Central memory CD8-positive, alpha-beta T cell (primary cell): Measurements from ENCODE around the gene KCNIP4.
"Not testable (repeated sequence)": the region's sequence is repeated elsewhere in the genome, so short reads cannot be mapped to it uniquely, and the experiment has no call there.

ENCODE experiments used
- ATAC-seq: fragments of 150-1000 bp; cut with Tn5 transposase; replicated peaks from 2 replicates; pipeline ENCODE4 v1.10.0; 2022; ENCODE audit warnings: mild to moderate bottlenecking, moderate FRiP score, moderate number of reproducible peaks; ENCODE audit not compliant: poor library complexity, severe bottlenecking; ENCODE audit errors: extremely low read depth
- DNase-seq, 2 donors: peaks; one replicate each; pipeline ENCODE4 v3.0.0; 2021; ENCODE audit warnings: low spot score in 2 of 2
- H3K27ac Mint-ChIP-seq: one replicate; pipeline ENCODE4 v1.8.0; 2022; ENCODE audit warnings: low read depth, mild to moderate bottlenecking, moderate library complexity, mixed read lengths
- H3K27me3 Mint-ChIP-seq: one replicate; pipeline ENCODE4 v1.8.0; 2022; ENCODE audit warnings: mixed read lengths
- H3K36me3 Mint-ChIP-seq: one replicate; pipeline ENCODE4 v1.8.0; 2022; ENCODE audit warnings: mild to moderate bottlenecking, moderate library complexity, mixed read lengths; ENCODE audit not compliant: insufficient read depth
- H3K4me1 Mint-ChIP-seq: one replicate; pipeline ENCODE4 v1.8.0; 2022; ENCODE audit warnings: mixed read lengths
- H3K4me3 Mint-ChIP-seq: one replicate; pipeline ENCODE4 v1.8.0; 2022; ENCODE audit warnings: mild to moderate bottlenecking, moderate library complexity, mixed read lengths
- H3K9me3 Mint-ChIP-seq: one replicate; pipeline ENCODE4 v1.8.0; 2022; ENCODE audit warnings: mixed read lengths

Gene KCNIP4

GRCh38 chr4:20829617-20830357, 1118.8 kb downstream of the KCNIP4 start:
- Mint-ChIP-seq H3K4me3 (no peak overlapping the region), H3K9me3 (peaks cover 17% of the 10 kb centered on the region), H3K27me3 (no peaks in the 10 kb centered on the region), H3K36me3 (no peaks in the 10 kb centered on the region), H3K27ac (no peak overlapping the region), H3K4me1 (no peaks in the 10 kb centered on the region)
- ATAC-seq = no peak
- no peak for DNase-seq

- H3K4me3 Mint-ChIP-seq = no peak overlapping the region
- H3K9me3 Mint-ChIP-seq = peaks cover 28% of the 10 kb centered on the region
- no peaks in the 10 kb centered on the region for H3K36me3 Mint-ChIP-seq
- DNase-seq (no peak), ATAC-seq (no peak)
- no peak overlapping the region for H3K27ac Mint-ChIP-seq
- H3K4me1 Mint-ChIP-seq = no peaks in the 10 kb centered on the region
- no peaks in the 10 kb centered on the region for H3K27me3 Mint-ChIP-seq
Observed at GRCh38 chr4:20825505-20825904, 1123.1 kb downstream of the KCNIP4 start.

GRCh38 chr4:20816287-20816686, 1132.3 kb downstream of the KCNIP4 start:
- no peak for DNase-seq
- ATAC-seq = no peak
- no peak overlapping the region for H3K27ac Mint-ChIP-seq
- H3K27me3 Mint-ChIP-seq = no peaks in the 10 kb centered on the region
- peaks cover 14% of the 10 kb centered on the region for H3K9me3 Mint-ChIP-seq
- H3K36me3 Mint-ChIP-seq = no peaks in the 10 kb centered on the region
- no peaks in the 10 kb centered on the region for H3K4me1 Mint-ChIP-seq
- no peak overlapping the region for H3K4me3 Mint-ChIP-seq

GRCh38 chr4:20813700-20814099, 1134.9 kb downstream of the KCNIP4 start:
- Mint-ChIP-seq H3K4me1 (no peaks in the 10 kb centered on the region), H3K36me3 (no peaks in the 10 kb centered on the region), H3K4me3 (no peak overlapping the region), H3K27ac (no peak overlapping the region), H3K27me3 (no peaks in the 10 kb centered on the region), H3K9me3 (peaks cover 5% of the 10 kb centered on the region)
- DNase-seq = no peak
- ATAC-seq = no peak

GRCh38 chr4:20809812-20810211, 1138.8 kb downstream of the KCNIP4 start:
- ATAC-seq = no peak
- Mint-ChIP-seq H3K27ac (no peak overlapping the region), H3K36me3 (no peaks in the 10 kb centered on the region), H3K4me3 (no peak overlapping the region), H3K9me3 (peaks cover 5% of the 10 kb centered on the region), H3K27me3 (no peaks in the 10 kb centered on the region), H3K4me1 (no peaks in the 10 kb centered on the region)
- no peak for DNase-seq

GRCh38 chr4:20805716-20806115, 1142.9 kb downstream of the KCNIP4 start:
- no peak overlapping the region for H3K4me3 Mint-ChIP-seq
- no peak overlapping the region for H3K27ac Mint-ChIP-seq
- peaks cover 6% of the 10 kb centered on the region for H3K9me3 Mint-ChIP-seq
- DNase-seq (no peak), ATAC-seq (no peak)
- no peaks in the 10 kb centered on the region for H3K36me3 Mint-ChIP-seq
- no peaks in the 10 kb centered on the region for H3K4me1 Mint-ChIP-seq
- no peaks in the 10 kb centered on the region for H3K27me3 Mint-ChIP-seq

- no peak overlapping the region for H3K4me3 Mint-ChIP-seq
- H3K27ac Mint-ChIP-seq = no peak overlapping the region
- H3K4me1 Mint-ChIP-seq = no peaks in the 10 kb centered on the region
- peaks cover 7% of the 10 kb centered on the region for H3K9me3 Mint-ChIP-seq
- no peak for DNase-seq
- no peak for ATAC-seq
- H3K27me3 Mint-ChIP-seq = no peaks in the 10 kb centered on the region
- H3K36me3 Mint-ChIP-seq = no peaks in the 10 kb centered on the region
Observed at GRCh38 chr4:20787940-20788665, 1160.5 kb downstream of the KCNIP4 start.

- not testable (repeated sequence) for H3K4me3 Mint-ChIP-seq, DNase-seq, H3K36me3 Mint-ChIP-seq, H3K4me1 Mint-ChIP-seq, H3K27me3 Mint-ChIP-seq, ATAC-seq, H3K27ac Mint-ChIP-seq
- H3K9me3 Mint-ChIP-seq = peaks cover 23% of the 10 kb centered on the region
Observed at GRCh38 chr4:20783134-20783533, 1165.4 kb downstream of the KCNIP4 start.

GRCh38 chr4:20778896-20779295, 1169.7 kb downstream of the KCNIP4 start:
- DNase-seq (no peak), ATAC-seq (no peak)
- peaks cover 19% of the 10 kb centered on the region for H3K9me3 Mint-ChIP-seq
- no peaks in the 10 kb centered on the region for H3K4me1 Mint-ChIP-seq
- H3K36me3 Mint-ChIP-seq = peaks cover 4% of the 10 kb centered on the region
- H3K27ac Mint-ChIP-seq = no peak overlapping the region
- no peaks in the 10 kb centered on the region for H3K27me3 Mint-ChIP-seq
- no peak overlapping the region for H3K4me3 Mint-ChIP-seq

GRCh38 chr4:20773144-20773997, 1175.2 kb downstream of the KCNIP4 start:
- Mint-ChIP-seq H3K27ac (no peak overlapping the region), H3K9me3 (no peaks in the 10 kb centered on the region), H3K4me3 (no peak overlapping the region), H3K4me1 (no peaks in the 10 kb centered on the region), H3K27me3 (no peaks in the 10 kb centered on the region), H3K36me3 (no peaks in the 10 kb centered on the region)
- no peak for DNase-seq
- ATAC-seq = no peak

- Mint-ChIP-seq H3K27ac (no peak overlapping the region), H3K4me3 (no peak overlapping the region), H3K36me3 (no peaks in the 10 kb centered on the region), H3K4me1 (no peaks in the 10 kb centered on the region), H3K9me3 (no peaks in the 10 kb centered on the region), H3K27me3 (no peaks in the 10 kb centered on the region)
- DNase-seq (no peak), ATAC-seq (no peak)
Observed at GRCh38 chr4:20764366-20764992, 1184.1 kb downstream of the KCNIP4 start.

GRCh38 chr4:20761826-20762225, 1186.7 kb downstream of the KCNIP4 start:
- no peak overlapping the region for H3K4me3 Mint-ChIP-seq
- H3K9me3 Mint-ChIP-seq = no peaks in the 10 kb centered on the region
- DNase-seq (no peak), ATAC-seq (no peak)
- no peak overlapping the region for H3K27ac Mint-ChIP-seq
- no peaks in the 10 kb centered on the region for H3K27me3 Mint-ChIP-seq
- no peaks in the 10 kb centered on the region for H3K36me3 Mint-ChIP-seq
- no peaks in the 10 kb centered on the region for H3K4me1 Mint-ChIP-seq
